ENCODE data around the gene CADPS2.

CADPS2 gene

DNA sequence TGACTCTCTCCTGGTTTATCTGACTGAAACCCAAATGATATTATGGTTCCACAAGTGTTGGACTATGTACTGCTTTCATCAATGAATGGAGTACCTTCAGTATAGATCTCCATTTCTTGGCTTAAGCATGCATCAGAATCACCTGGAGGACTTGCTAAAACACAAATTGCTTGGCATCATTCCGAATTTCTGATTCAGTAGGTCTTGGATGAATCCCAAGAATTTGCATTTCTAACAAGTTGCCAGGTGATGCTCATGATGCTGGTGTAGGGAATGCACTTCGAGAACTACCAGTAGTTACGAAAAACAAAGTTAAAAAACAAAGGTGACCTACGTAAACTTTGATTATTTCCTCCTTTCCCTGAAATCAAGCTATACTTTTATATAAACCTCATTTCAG is 462.7 kb downstream of the CADPS2 start:
- no peak for FAIRE-seq
- TF ChIP-seq POLR2AphosphoS5 (IDR thresholded peaks at IDR 0.05; ENCODE audit: low read depth, low read length) (no peak), POLR2A (IDR thresholded peaks at IDR 0.05; ENCODE audit: low read depth, low read length) (no peak), TAF1 (IDR thresholded peaks at IDR 0.05; ENCODE audit: borderline replicate concordance, low read depth, low read length) (no peak)
- DNase-seq (ENCODE audit: insufficient read length), result no peak

- TF ChIP-seq POLR2AphosphoS5 (IDR thresholded peaks at IDR 0.05; ENCODE audit: low read depth, low read length) (no peak), POLR2A (IDR thresholded peaks at IDR 0.05; ENCODE audit: low read depth, low read length) (no peak), TAF1 (IDR thresholded peaks at IDR 0.05; ENCODE audit: borderline replicate concordance, low read depth, low read length) (no peak)
- FAIRE-seq, result no peak
- DNase-seq (ENCODE audit: insufficient read length), result no peak
Measured at GRCh38 chr7:122416336-122416735, 469.9 kb downstream of the CADPS2 start.

GRCh38 chr7:122415510-122415909 is 470.8 kb downstream of the CADPS2 start:
- DNase-seq (ENCODE audit: insufficient read length), result no peak
- no peak for FAIRE-seq
- TF ChIP-seq POLR2A (IDR thresholded peaks at IDR 0.05; ENCODE audit: low read depth, low read length), result no peak

DNA sequence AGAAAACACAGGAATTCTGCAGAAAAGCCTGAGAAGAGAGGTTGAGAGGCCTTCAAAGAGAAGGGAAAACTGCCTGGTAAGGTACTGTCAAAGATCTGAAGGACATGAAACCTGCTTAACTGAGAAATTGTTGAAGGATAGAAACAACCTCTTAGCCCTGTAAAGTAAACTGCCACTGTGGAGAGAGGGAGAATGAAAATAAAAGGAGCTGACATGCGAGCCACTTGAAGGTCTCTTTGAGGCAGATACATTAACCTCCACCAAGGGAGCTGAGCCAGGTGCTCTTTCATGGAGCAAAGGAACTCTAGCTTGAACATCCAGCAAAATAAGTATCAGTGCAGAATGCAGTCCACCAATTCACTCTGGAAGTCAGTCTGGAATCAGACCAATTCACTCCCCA is 472.9 kb downstream of the CADPS2 start:
- FAIRE-seq (no peak), DNase-seq (ENCODE audit: insufficient read length) (no peak)
- TF ChIP-seq TAF1 (IDR thresholded peaks at IDR 0.05; ENCODE audit: borderline replicate concordance, low read depth, low read length) (no peak), POLR2A (IDR thresholded peaks at IDR 0.05; ENCODE audit: low read depth, low read length) (no peak), POLR2AphosphoS5 (IDR thresholded peaks at IDR 0.05; ENCODE audit: low read depth, low read length) (no peak)

- DNase-seq (ENCODE audit: insufficient read length), result no peak
- TF ChIP-seq TAF1 (IDR thresholded peaks at IDR 0.05; ENCODE audit: borderline replicate concordance, low read depth, low read length), result no peak
- no peak for TF ChIP-seq POLR2AphosphoS5 (IDR thresholded peaks at IDR 0.05; ENCODE audit: low read depth, low read length)
- no peak for TF ChIP-seq POLR2A (IDR thresholded peaks at IDR 0.05; ENCODE audit: low read depth, low read length)
- no peak for FAIRE-seq
Measured at GRCh38 chr7:122412883-122413282, 473.4 kb downstream of the CADPS2 start.

DNA sequence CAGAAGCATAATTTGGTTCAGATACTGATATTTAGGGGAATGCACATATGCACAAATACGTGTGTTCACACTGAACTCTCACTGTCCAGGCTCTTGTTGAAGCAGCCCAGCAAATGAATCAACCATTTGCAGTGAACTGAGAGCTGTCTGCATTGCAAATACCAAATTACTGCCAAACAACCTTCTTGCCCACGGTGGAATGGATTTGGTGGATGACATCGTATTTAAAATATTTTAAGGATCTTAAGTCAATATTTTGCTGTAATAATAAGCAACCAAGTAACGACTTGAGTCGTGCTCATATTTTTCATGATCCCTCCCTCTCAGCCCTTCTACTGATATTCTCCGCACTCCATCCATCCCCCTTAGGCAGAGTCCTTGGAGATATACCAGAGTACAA is 473.8 kb downstream of the CADPS2 start:
- FAIRE-seq (no peak), DNase-seq (ENCODE audit: insufficient read length) (no peak)
- TF ChIP-seq POLR2AphosphoS5 (IDR thresholded peaks at IDR 0.05; ENCODE audit: low read depth, low read length) (no peak), TAF1 (IDR thresholded peaks at IDR 0.05; ENCODE audit: borderline replicate concordance, low read depth, low read length) (no peak), POLR2A (IDR thresholded peaks at IDR 0.05; ENCODE audit: low read depth, low read length) (no peak)

GRCh38 chr7:122407195-122407594 is 479.1 kb downstream of the CADPS2 start:
- FAIRE-seq, result no peak
- no peak for DNase-seq (ENCODE audit: insufficient read length)

GRCh38 chr7:122403113-122403512 is 483.1 kb downstream of the CADPS2 start:
- no peak for FAIRE-seq
- no peak for DNase-seq (ENCODE audit: insufficient read length)
- TF ChIP-seq POLR2AphosphoS5 (IDR thresholded peaks at IDR 0.05; ENCODE audit: low read depth, low read length) (no peak), POLR2A (IDR thresholded peaks at IDR 0.05; ENCODE audit: low read depth, low read length) (no peak)

More at GRCh38 chr7:122407195-122407594, 479.1 kb downstream of the CADPS2 start:
- TF ChIP-seq POLR2AphosphoS5 (IDR thresholded peaks at IDR 0.05; ENCODE audit: low read depth, low read length) (no peak), TAF1 (IDR thresholded peaks at IDR 0.05; ENCODE audit: borderline replicate concordance, low read depth, low read length) (no peak), POLR2A (IDR thresholded peaks at IDR 0.05; ENCODE audit: low read depth, low read length) (no peak)

DNA sequence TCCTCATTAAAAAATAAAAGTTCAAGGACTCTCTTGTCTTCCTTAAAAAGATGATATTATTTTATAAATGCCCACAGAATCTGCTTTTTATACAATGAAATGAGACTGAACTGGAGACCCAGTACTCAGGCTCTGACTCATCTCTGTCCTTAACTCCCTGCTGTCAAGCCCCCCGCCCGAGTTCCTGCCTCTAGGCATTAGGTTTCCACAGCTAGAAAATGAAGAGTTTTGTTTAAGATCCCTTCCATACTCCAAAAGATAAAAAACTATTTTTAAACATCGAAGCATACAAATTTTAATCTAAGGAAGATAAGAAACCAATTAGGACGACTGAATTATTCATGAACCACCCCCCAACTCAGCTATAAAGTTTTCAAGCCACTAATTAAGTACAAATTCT is 484.0 kb downstream of the CADPS2 start:
- no peak for DNase-seq (ENCODE audit: insufficient read length)
- FAIRE-seq, result no peak
- TF ChIP-seq POLR2AphosphoS5 (IDR thresholded peaks at IDR 0.05; ENCODE audit: low read depth, low read length), result no peak
- no peak for TF ChIP-seq POLR2A (IDR thresholded peaks at IDR 0.05; ENCODE audit: low read depth, low read length)
- no peak for TF ChIP-seq TAF1 (IDR thresholded peaks at IDR 0.05; ENCODE audit: borderline replicate concordance, low read depth, low read length)

DNA sequence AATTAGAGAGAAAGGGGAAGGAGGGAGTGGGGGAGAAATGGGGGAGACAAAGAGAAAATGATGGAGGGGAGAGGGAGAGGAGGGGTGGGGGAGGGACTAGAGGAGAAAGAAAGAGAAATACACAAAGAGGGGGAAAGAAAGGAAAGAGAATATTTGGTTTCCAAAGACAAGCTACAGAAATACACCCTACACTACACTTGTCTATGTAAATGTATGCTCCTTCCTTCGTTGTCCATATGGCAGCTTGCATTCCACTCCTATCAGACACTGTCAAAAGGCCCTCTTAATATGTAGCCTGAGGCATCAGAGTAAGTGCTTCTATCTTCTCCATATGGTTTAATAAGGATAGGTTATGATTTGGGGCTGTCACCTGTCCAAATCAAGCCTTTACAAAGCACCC is 488.9 kb downstream of the CADPS2 start:
- FAIRE-seq (no peak), DNase-seq (ENCODE audit: insufficient read length) (no peak)
- no peak for TF ChIP-seq TAF1 (IDR thresholded peaks at IDR 0.05; ENCODE audit: borderline replicate concordance, low read depth, low read length)
- no peak for TF ChIP-seq POLR2A (IDR thresholded peaks at IDR 0.05; ENCODE audit: low read depth, low read length)
- no peak for TF ChIP-seq POLR2AphosphoS5 (IDR thresholded peaks at IDR 0.05; ENCODE audit: low read depth, low read length)

GRCh38 chr7:122394512-122394911 is 491.7 kb downstream of the CADPS2 start:
- TF ChIP-seq POLR2A (IDR thresholded peaks at IDR 0.05; ENCODE audit: low read depth, low read length), result no peak
- no peak for TF ChIP-seq POLR2AphosphoS5 (IDR thresholded peaks at IDR 0.05; ENCODE audit: low read depth, low read length)
- no peak for TF ChIP-seq TAF1 (IDR thresholded peaks at IDR 0.05; ENCODE audit: borderline replicate concordance, low read depth, low read length)
- FAIRE-seq (no peak), DNase-seq (ENCODE audit: insufficient read length) (no peak)

DNA sequence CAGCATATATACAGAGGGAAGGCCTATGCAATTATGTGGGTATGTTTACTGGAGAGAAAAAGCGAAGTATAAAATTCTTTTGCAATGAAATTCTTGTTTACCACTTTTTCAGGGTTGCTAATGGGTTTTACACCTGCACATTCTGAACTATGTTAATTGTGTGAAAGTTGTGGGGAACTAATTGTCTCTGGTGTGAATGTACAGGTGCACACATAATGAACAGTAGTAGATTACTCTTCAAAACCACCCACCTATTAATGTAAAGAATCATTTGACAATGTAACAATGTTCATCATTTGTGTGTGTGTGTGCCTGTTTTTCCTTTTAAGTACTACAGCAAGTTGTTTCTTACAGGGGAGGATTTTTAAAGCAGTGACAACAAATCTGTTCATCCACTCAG is 501.7 kb downstream of the CADPS2 start:
- no peak for DNase-seq (ENCODE audit: insufficient read length)
- no peak for TF ChIP-seq TAF1 (IDR thresholded peaks at IDR 0.05; ENCODE audit: borderline replicate concordance, low read depth, low read length)
- no peak for TF ChIP-seq POLR2A (IDR thresholded peaks at IDR 0.05; ENCODE audit: low read depth, low read length)
- TF ChIP-seq POLR2AphosphoS5 (IDR thresholded peaks at IDR 0.05; ENCODE audit: low read depth, low read length), result no peak
- no peak for FAIRE-seq

DNA sequence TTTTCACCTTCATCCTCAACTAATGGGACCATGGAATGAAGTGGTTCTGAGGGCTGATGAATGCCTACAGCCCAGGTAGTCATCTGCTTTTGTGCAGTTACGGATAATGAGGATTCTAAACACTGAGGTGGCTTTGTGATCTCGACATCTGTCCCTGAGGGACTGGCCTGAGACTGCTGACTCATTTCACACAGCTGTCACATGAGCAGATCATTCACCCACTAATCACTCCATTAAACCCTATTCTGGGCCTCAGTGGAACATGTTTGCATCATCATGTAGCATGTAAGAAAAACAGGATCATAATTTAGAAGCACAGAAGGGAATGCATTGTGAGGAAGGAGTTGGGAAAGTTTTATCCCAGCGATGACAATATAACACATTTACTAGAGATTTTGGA is 502.3 kb downstream of the CADPS2 start:
- TF ChIP-seq POLR2AphosphoS5 (IDR thresholded peaks at IDR 0.05; ENCODE audit: low read depth, low read length) (no peak), POLR2A (IDR thresholded peaks at IDR 0.05; ENCODE audit: low read depth, low read length) (no peak), TAF1 (IDR thresholded peaks at IDR 0.05; ENCODE audit: borderline replicate concordance, low read depth, low read length) (no peak)
- FAIRE-seq (no peak), DNase-seq (ENCODE audit: insufficient read length) (no peak)
